NAMALWA (cell line): ENCODE data around the gene IPP.
"Not testable (repeated sequence)": the region's sequence is repeated elsewhere in the genome, so short reads cannot be mapped to it uniquely, and the experiment has no call there.

ENCODE experiments used
- DNase-seq: peaks from one replicate; pipeline ENCODE4 v3.0.0-alpha.2; 2015; ENCODE audit warnings: low spot score

Gene IPP

DNA sequence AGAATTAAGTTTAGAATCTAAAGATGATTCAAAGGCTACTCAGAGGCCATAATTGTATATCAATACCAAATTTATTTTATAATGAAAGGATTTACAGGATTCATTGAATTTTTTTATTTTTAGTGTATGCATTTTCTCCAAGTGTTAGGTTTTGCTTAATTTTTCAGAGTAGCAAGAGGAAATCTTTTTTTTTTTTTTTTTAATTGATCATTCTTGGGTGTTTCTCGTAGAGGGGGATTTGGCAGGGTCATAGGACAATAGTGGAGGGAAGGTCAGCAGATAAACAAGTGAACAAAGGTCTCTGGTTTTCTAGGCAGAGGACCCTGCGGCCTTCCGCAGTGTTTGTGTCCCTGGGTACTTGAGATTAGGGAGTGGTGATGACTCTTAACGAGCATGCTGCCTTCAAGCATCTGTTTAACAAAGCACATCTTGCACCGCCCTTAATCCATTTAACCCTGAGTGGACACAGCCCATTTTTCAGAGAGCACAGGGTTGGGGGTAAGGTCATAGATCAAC, 10.8 kb downstream of the IPP start:
- DNase-seq: not testable (repeated sequence)

DNA sequence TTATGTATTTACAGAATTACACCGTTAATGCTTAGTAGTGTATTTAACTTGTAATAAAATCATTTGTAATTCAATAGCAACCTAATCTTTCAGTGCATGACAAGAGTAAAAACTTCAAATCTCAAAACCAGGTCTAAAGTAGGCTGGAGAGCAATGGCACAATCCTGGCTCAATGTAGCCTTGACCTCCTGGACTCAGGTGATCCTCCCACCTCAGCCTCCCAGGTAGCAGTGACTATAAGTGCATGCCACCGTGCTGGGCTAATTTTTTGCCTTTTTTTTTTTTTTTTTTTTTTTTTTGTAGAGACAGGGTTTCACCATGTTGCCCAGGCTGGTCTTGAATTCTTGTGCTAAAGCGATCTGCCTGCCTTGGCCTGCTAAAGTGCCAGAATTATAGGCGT, 11.3 kb downstream of the IPP start:
- no peak for DNase-seq

DNA sequence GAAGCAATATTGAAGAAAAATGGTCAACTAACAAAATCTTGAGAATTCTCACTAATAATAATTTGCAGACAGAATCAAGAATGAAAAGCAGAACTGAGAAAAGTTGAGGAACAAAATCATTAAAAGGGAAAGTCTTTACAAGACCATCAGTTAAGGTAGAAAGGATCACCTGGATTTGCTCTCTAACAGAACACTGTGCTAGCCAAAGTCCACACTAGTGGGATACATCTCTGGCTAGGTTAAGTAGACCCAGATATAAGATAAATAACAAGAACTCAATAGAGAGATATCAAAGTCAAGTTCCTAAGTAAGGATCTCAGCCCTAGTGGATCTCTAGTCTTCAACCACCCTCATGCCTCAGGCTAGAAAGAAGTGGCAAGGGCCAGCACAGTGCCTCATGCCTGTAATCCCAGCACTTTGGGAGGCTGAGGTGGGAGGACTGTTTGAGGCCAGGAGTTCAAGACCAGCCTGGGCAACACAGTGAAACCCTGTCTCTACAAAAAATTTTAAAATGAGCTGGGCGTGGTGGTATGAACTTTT, 19.6 kb downstream of the IPP start:
- DNase-seq: no peak

DNA sequence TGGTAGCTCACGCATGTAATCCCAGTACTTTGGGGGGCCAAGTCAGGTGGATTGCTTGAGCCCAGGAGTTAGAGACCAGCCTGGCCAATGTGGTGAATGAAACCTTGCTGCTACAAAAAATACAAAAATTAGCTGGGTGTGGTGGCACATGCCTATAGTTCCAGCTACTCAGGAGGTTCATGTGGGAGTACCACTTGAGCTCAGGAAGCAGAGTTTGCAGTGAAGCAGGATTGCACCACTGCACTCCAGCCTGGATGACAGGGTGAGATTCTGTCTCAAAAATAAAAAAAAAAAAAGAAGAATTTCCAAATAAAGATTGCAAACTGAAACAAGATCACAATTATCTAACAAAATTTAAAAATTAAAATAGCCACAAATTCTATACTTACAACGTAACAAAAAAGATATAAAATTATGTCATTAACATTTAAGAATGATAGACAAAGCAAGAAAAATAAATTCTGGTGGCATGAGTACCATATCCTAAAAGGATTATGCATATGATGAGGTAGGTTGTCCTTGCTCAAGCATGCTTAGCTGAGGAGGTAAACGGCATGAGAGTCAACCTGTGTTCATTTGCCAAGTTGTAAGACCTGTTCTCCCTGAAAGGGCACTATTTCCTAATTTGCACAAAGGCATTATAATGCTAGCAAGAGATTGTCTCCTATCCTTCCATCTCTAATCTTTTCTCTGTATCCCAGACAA, 20.2 kb downstream of the IPP start:
- DNase-seq: no peak

DNA sequence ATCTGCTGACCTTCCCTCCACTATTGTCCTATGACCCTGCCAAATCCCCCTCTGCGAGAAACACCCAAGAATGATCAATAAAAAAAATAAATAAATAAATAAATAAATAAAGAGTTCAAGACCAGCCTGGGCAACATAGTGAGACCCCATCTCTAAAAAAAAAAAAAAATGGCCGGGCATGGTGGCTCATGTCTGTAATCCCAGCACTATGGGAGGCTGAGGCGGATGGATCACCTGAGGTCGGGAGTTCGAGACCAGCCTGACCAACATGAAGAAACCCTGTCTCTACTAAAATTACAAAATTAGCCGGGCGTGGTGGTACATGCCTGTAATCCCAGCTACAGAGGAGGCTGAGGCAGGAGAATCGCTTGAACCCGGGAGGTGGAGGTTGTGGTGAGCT, 24.4 kb downstream of the IPP start:
- DNase-seq: not testable (repeated sequence)

DNA sequence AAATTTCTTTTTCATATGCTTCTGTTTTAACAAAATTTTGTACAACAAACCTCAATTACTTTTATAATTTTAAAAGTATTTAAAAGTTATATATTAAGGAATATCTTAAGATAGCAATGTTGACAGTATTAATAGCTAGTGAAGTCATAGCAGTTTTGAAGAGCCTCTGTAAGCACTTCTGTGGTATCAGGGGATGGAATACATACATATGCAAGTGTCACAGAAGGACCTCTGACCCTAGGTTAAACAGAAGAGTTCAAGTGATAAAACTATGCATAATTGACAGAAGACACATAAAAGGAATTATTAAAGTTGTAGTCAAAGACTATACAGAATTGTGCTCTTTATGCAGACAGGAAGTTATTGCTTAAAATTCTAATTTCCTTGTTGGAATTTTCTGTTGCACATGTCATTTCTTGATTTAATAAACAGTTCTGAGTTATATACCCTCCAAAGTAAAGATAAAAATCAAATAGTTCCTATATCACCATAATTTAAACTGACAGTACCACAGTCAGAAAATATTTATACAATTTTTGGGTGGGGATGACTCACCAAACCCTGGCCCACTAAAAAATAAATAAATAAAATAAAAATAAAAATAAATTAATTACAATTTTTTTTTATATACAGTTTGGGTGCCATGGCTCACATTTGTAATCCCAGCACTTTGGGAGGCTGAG, 27.1 kb downstream of the IPP start:
- DNase-seq: no peak

DNA sequence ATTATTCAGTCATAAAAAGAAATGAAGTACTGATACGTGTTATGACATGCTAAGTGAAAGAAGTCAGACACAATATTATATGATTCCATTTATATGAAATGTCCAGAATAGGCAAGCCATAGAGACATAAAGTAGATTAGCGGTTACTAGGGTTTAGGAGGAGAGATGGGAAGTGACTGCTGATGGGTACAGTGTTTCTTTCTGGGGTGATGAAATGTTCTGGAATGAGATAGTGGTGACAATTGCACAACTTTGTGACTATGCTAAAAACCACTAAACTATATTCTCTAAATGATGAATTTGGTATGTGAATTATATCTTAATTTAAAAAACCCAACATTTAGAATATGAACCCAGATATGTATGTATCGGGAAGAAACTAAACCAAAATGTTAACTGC, 27.6 kb downstream of the IPP start:
- DNase-seq: no peak

DNA sequence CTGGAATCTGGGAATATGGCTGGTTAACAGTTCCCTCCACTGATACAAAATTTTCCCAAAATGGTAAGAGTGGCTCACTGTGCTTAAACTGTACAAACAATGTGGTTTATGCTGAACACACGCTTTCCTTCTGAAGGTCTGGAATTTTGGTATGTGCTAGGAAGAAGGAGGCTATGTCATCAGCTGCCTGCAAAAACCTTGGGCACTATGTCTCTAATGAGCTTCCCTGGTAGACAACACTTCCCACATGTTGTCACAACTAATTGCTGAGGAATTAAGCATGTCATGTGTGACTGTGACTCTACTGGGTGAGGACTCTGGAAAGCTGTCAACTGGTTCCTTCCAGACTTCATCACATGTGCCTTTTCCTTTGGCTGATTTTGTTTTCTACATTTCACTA, 29.2 kb downstream of the IPP start:
- no peak for DNase-seq

DNA sequence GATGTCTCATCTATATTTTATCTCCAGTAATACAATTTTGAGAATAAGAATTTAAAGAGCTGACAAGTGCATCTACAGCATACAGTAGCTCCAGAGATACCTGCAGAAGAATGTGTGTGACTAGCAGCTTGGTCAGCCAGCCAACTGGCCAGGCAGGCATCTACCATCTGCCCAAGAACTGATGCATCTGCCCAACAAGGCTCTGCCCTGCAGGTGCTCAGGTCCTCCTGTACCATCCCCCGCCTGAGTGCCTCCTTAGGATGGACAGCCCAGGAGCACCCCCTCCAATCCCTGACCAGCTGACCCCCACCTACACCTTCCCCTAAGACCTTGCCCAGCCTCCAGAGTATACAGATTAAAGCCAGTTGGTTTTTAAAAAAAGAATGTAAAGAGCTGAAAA, 32.2 kb downstream of the IPP start:
- DNase-seq: no peak

DNA sequence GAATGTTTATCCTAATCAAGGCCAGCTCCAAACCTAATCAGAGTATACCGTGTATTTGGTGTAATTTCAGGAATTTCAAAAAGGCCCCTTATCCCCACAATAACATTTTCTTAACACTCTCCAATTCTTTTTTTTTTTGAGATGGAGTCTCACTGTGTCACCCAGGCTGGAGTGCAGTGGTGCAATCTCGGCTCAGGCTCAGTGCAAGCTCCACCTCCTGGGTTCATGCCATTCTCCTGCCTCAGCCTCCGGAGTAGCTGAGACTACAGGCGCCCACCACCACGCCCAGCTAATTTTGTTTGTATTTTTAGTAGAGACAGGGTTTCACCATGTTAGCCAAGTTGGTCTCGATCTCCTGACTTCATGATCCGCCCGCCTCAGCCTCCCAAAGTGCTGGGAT, 33.1 kb downstream of the IPP start:
- DNase-seq: not testable (repeated sequence)

DNA sequence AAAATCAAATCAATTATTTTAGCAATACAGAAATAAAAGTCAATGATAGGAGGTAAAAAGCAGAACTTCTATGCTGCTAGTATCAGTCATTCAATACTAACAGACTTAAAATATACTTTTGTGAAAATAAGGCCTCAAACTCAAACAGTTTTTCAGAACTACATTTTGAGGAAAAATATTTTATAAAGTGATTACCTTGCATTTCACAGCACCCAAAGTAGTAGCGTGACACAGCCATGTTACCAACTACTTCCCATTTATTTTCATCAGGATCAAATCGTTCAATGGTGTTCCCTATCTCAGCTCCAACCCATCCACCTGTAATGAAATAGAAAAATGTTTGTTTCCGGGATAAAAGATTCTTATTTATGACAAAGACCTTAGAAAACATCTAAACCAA, 33.8 kb downstream of the IPP start:
- no peak for DNase-seq

DNA sequence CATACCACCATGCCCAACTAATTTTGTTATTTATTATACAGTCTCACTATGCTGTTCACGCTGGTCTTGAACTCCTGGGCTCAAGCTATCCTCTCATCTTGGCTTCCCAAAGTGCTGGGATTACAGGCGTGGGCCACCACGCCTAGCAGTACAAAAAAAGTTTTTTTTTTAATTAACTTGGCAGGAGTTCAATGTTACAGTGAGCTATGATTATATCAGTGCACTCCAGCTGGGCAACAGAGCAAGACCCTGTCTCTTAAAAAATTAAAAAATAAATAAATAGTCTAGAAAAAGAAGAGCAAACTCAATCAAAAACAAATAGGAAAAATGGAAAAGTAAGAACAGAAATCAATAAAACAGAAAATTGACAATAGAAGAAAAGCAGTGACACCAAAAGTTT, 36.7 kb downstream of the IPP start:
- DNase-seq: no peak

DNA sequence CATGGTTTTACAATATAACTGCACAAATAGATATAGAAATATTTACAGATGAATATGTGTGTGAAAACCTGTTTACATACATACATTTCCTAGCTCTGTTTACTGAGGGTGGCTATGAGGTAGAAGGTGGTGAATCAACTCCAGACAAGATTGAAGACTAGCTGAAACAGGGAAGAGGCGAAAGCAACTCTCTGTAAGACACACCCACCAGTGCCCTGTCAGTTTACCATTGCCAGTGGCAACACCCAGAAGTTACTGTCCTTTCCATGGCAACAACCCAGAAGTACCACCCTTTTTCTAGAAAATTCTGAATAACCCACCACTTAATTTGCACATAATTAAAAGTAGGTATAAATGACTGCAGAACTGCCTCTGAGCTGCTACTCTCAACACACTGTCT, 45.8 kb downstream of the IPP start:
- no peak for DNase-seq

DNA sequence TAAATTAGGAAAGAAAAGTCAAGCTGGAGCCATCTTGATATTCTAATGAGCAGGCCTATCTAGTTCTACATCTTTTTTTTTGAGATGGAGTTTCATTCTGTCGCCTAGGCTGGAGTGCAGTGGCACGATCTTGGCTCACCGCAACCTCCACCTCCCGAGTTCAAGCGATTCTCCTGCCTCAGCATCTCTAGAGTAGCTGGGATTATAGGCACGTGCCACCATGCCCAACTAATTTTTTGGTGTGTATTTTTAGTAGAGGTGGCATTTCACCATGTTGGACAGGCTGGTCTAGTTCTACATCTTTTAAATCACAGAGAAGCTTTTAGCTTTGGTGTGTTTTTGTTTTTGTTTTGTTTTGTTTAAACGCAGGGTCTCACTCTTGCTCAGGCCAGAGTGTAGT, 55.6 kb downstream of the IPP start:
- DNase-seq: no peak

DNA sequence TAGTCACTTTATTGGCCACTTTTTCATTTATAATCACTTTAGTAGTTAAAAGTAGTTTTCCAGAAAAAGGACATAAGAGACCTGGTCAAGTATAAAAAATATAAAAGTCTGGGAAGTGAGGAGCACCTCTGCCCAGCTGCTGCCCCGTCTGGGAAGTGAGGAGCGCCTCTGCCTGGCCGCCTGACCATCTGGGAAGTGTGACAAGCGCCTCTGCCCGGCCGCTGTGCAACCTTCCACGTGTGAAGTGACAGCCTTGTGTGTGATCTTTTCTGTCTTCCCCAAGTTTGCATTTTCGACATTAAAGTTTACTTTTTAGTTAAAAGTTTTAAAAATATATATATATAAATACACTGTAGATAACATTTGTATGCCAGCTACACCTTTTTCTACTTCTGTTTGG, 56.6 kb downstream of the IPP start:
- not testable (repeated sequence) for DNase-seq

DNA sequence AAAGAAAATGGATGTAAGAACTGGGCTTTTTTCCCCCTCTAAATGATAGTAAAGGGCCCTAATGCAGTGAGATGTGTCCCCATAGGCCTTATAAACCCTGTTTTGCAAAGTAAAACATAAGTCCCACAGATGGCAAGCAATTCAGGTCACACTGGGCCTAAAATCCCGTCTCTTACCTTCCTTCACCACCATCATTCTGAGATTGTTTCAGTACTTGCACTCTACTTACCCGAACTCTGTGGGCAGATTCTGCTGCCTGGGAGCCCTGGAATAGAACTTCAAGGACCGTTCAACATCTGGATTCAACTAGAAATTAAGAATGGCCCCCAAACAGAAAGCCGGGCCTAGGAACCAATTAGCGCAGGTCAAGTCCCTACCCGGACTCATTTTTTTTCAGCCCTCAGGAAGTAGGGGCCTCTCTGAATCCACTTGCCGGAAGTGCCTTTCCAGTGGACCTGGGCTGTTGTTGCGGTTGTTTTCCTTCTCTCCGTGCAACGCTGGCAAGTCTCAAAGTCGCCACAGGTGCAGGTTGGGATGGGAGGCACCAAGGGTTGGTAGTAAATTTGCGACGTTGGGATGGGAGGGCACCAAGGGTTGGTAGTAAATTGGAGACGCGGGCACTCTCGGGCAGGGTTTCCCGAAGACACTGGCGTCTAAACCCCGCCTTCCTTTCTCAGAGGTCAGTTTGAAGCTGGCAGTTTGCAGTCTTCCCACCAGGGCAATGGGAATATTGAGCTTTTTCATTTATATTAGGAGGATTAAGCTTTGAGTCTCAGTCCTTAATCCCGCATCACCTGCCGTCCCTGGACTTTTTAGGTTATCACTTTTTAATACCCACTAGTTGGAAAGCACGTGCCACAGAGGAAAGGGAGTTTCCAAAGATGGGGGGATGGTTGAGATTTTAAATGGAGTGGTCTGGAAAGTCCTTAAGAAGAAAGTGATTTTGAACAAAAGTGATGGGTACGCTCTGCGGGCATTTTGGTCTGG, 62.4 kb downstream of the IPP start, which contains the start of gene TMEM69:
Gene TMEM69, plus strand, starts transcription at position 428 of the 987 bp plus-strand sequence. CDS start 2,888 bp downstream, outside the sequence.
- DNase-seq: peak; percentile 93

DNA sequence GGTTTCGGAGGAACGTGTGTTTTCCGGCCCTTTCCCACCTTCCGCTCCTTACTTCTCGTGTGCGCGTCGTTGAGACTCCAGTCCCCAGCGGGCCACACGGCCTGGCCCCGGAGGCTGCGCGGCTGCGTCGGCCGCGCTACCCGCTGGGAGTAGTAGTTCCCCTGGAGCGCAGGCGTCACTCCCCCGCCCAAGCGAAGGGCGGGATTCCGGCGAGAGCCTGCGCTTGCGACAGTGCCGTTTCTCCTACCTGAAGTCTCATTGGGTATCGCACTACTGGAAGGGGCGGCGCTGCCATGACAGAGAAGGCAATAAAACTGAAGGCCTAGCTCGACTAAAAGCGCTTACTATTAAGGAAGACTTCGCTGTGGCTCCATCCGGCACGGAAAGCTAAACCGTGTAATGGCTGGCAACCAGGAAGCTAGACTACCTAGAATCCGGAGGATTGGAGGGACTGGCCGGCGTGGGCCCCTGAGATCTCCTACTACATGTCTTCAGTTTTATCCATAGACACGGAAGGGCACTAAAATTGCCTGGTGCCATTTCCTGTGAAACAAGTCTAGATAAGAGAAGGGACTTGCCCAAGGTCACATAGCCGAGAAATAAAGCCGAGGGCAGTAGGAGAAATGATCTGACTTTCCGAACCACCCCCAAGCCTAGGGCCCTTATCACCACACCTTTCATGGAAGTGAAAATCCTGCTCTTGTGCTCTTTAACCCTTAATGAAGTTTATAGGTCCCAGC, 63.3 kb downstream of the IPP start:
- peak; percentile 99 for DNase-seq

DNA sequence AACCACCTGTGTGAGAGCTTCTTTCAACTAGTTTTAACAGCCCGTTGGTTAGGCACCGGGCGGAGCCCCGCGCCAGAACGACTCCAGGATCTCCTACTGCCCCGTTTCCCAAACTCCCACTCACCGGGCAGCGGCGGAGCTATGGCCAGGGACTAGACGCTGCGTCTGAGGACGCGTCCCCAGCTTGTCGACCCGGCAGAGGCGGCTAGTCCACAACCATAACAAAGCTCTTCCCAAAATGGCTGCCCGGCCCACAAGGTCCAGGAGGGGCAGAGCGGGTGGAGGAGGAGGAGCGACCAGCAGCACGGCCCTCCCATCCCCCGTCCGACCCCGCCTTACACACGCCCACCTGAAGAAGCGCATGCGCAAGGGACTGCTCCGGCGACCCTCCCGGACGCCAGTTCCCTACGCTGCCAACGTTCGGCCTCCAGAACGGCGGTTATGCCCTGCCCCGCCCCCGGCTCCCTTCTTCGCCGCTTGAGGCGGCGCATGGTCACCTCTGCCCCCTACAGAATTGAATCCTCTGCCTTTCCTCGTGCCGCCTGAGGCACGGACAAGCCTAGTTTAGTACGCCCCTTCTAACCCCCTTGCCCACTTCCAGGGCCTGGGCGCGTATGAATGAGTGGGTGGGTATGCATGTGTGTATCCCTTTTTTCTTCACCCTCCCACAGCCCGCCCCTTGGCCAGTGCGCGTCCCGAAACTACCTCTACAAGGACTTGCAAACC, 64.0 kb downstream of the IPP start, which contains the start of gene GPBP1L1:
Gene GPBP1L1, minus strand, starts transcription at position 246 of the 726 bp plus-strand sequence. CDS start 27,446 bp downstream, outside the sequence.
- DNase-seq: peak; percentile 96

DNA sequence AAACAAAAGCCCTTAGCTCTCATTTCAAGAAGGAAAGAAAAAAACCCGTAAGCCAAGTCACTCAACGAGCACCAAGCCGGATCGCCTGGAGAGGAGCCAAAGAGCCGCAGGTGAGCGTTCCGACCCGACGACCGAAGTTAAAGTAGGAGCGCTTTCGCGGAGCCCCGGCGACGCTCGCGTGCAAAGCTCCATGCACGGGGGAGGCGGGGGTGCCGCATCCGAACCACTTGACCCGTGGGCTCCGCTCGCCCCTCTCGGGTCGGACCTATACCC, 64.5 kb downstream of the IPP start:
- DNase-seq: peak; percentile 75

DNA sequence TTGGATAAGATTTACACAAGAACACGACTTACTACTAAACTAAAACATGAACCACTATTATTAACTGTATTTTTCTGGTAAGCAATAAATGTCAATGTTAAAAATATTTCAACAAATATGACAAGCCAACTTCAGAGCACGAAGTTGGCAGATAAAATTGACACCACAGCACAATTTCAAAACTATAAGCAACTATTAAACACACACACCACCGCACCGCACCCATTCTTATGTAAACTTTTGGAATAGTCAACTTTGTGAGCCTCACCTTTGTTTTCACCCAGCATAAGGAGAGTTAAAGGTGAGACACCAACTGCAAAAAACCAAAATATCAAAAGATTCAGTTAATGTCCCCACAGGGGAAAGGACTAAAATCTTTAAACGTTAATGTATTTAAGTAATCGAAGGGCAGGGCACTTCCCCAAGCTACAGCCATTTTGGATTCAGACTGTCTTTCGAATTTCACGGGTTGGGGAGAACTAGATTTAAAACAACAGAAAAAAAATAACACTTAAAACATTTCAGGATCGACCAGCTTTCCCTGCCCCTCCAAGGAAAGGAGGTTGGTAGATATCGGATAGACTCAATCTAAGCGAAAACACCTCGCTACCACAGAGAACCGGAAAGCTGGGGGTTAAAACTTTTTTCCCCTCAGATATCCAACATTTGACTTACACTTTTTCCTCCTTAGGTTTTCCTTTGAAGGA, 65.0 kb downstream of the IPP start:
- peak; percentile 52 for DNase-seq
